Ovary (tissue), 9 donors: ENCODE measurements around the gene TRIM44. TPM values are rescaled to one million over a fixed set of nuclear protein-coding genes. Genes with fewer than 3 reads are reported as not detected.

Experiments used
- DNase-seq, 5 donors: peaks; one replicate each; pipeline ENCODE4 v3.0.0-alpha.2; 2019 to 2020
- H3K27ac ChIP-seq, 2 donors: fragments of 200-600 bp; one replicate each; pipeline versions ENCODE4 v1.5.1 to v1.8.0; 2019 to 2022
- H3K27me3 ChIP-seq: fragments of 200-600 bp; one replicate; pipeline ENCODE4 v1.8.0; 2022
- H3K36me3 ChIP-seq: fragments of 200-600 bp; sonication (generic); one replicate; pipeline ENCODE4 v1.5.1; 2019
- H3K4me1 ChIP-seq: one replicate; pipeline ENCODE4 v1.8.1; 2013; ENCODE audit warnings: mild to moderate bottlenecking, moderate library complexity; ENCODE audit not compliant: insufficient read depth
- H3K4me3 ChIP-seq: fragments of 200-600 bp; sonication (generic); one replicate; pipeline ENCODE4 v1.5.1; 2017
- H3K9me3 ChIP-seq, 2 donors: fragments of 200-600 bp in 1 of 2; sonication (generic) in 1 of 2; one replicate each; pipeline versions ENCODE4 v1.5.1 to v1.8.1; 2013 to 2019; ENCODE audit warnings: mild to moderate bottlenecking in 1 of 2, moderate library complexity in 1 of 2
- CTCF ChIP-seq, 3 donors: fragments of 450-650 bp in 2 of 3; fragments of 200-600 bp in 1 of 3; IDR thresholded peaks; one replicate each; pipeline versions ENCODE4 v1.5.1 to v1.8.0; 2016 to 2022; ENCODE audit warnings: antibody characterized with exemption in 3 of 3, mild to moderate bottlenecking in 1 of 3
- EP300 ChIP-seq: sonication (generic); formaldehyde crosslinking; IDR thresholded peaks from one replicate; pipeline ENCODE4 v1.6.1; 2017; ENCODE audit warnings: antibody characterized with exemption
- POLR2A ChIP-seq: fragments of 450-650 bp; IDR thresholded peaks from one replicate; pipeline ENCODE4 v1.6.1; 2017; ENCODE audit warnings: antibody characterized with exemption, mild to moderate bottlenecking, moderate library complexity
- WGBS, 3 donors: extraction: QIAGEN DNeasy Blood & Tissue Kit in 1 of 3; methylation state at CpG; one replicate each; pipeline versions ENCODE4 v1.1.5 to v1.1.7; 2013 to 2017; 5-methylcytosine and 5-hydroxymethylcytosine counted together
- intact Hi-C, 4 donors: fragments of 100-400 bp; cut with DNase I; formaldehyde crosslinking; loops; one replicate each; pipeline versions ENCODE4 v1.11.0 to v1.15.1; 2022 to 2023
- polyA plus RNA-seq, 2 donors: library from polyadenylated mRNA; stranded (reverse); fragments of 200-250 nt in 1 of 2; fragments of 350-450 nt in 1 of 2; fragmentation: Illumina TruSeq in 1 of 2; extraction: RNeasy Lipid Tissue Mini Kit (QIAGEN cat#74804) in 1 of 2; gene quantifications; one replicate each; pipeline ENCODE4 v1.2.3, GENCODE V29; 2013 to 2014
- total RNA-seq, 7 donors: library from RNA; depleted of rRNA in 2 of 7; stranded (reverse); fragments of >200 nt in 2 of 7; fragmentation: NEBNext Ultra II Directional in 3 of 7; extraction: Animal tissue kit (Norgen Biotek cat#: 25700) in 3 of 7; gene quantifications; one replicate each; pipeline versions ENCODE4 v1.1.0 to v1.2.4, GENCODE V29; 2016 to 2023
- donor health status: DM: no; HTN: no; CAD: no; lungs with moderate emphysema.
- donor health status: DM: no; HTN: no; CAD: no.
- donor health status: Bipolar disorder and iron deficiency.
- donor health status: DM: yes; HTN: yes; CAD: no.
- donor health status: DM: no; HTN: no; CAD: no.
- donor health status: DM: yes; HTN: yes; CAD: no.

The TRIM44 gene
- total and polyA plus RNA-seq, 9 donors = 9.9 to 54.6 (median 45.7) TPM

GRCh38 chr11:35796562-35796961 lies 134.0 kb downstream of the TRIM44 start:
- H3K36me3 ChIP-seq = no peaks in the 10 kb centered on the region
- no peak for DNase-seq
- H3K27ac ChIP-seq = no peak overlapping the region
- intact Hi-C loops = no loop called here
- no peaks in the 10 kb centered on the region for H3K27me3 ChIP-seq
- no peak overlapping the region for H3K4me3 ChIP-seq
- H3K9me3 ChIP-seq = no peaks in the 10 kb centered on the region
- 81 to 92% (median 85%) methylated on average over 3 of the region's 3 CpGs for WGBS, 3 donors
- TF ChIP-seq POLR2A (no peak), EP300 (no peak), CTCF (IDR thresholded peaks at IDR 0.05) (no peak)
- H3K4me1 ChIP-seq = peaks cover 2% of the 10 kb centered on the region

- no peak for DNase-seq
- TF ChIP-seq EP300 (no peak), CTCF (IDR thresholded peaks at IDR 0.05) (no peak), POLR2A (no peak)
- H3K27me3 ChIP-seq = no peaks in the 10 kb centered on the region
- no peak overlapping the region for H3K27ac ChIP-seq
- no peak overlapping the region for H3K4me3 ChIP-seq
- intact Hi-C loops = no loop called here
- no peaks in the 10 kb centered on the region for H3K4me1 ChIP-seq
- H3K36me3 ChIP-seq = no peaks in the 10 kb centered on the region
- no peaks in the 10 kb centered on the region for H3K9me3 ChIP-seq
These were observed 135.8 kb downstream of the TRIM44 start for GRCh38 chr11:35798423-35798822.

GRCh38 chr11:35798983-35799382 lies 136.4 kb downstream of the TRIM44 start:
- Histone ChIP-seq H3K36me3 (no peaks in the 10 kb centered on the region), H3K4me3 (no peak overlapping the region), H3K4me1 (no peaks in the 10 kb centered on the region), H3K9me3 (no peaks in the 10 kb centered on the region), H3K27ac (no peak overlapping the region), H3K27me3 (no peaks in the 10 kb centered on the region)
- no peak for DNase-seq
- TF ChIP-seq CTCF (IDR thresholded peaks at IDR 0.05) = no peak
- no peak for TF ChIP-seq POLR2A
- TF ChIP-seq EP300 = no peak
- intact Hi-C loops = no loop called here
- WGBS, 3 donors = 90 to 96% (median 94%) methylated on average over 1 of the region's 1 CpG

- H3K27ac ChIP-seq = no peak overlapping the region
- DNase-seq = no peak
- intact Hi-C loops = no loop called here
- H3K36me3 ChIP-seq = no peaks in the 10 kb centered on the region
- no peaks in the 10 kb centered on the region for H3K9me3 ChIP-seq
- WGBS, 3 donors = 93 to 99% (median 96%) methylated on average over 3 of the region's 3 CpGs
- no peak for TF ChIP-seq CTCF (IDR thresholded peaks at IDR 0.05)
- TF ChIP-seq EP300 = no peak
- TF ChIP-seq POLR2A = no peak
- no peak overlapping the region for H3K4me3 ChIP-seq
- no peaks in the 10 kb centered on the region for H3K4me1 ChIP-seq
- no peaks in the 10 kb centered on the region for H3K27me3 ChIP-seq
These were observed 137.1 kb downstream of the TRIM44 start for GRCh38 chr11:35799655-35800054.
